Fibroblast of villous mesenchyme (primary cell): ENCODE measurements around the gene ONECUT3. TPM values are rescaled to one million over a fixed set of nuclear protein-coding genes. Genes with fewer than 3 reads are reported as not detected.

Experiments
- DNase-seq: peaks from one replicate; pipeline ENCODE4 v3.0.0-alpha.2; 2010; ENCODE audit warnings: low read depth
- H3K4me3 ChIP-seq: 2 replicates; pipeline ENCODE4 v1.5.1; 2011; ENCODE audit warnings: low read depth, mild to moderate bottlenecking, low read length
- total RNA-seq: library from RNA; depleted of rRNA; stranded (reverse); fragments of >200 nt; gene quantifications from 2 replicates; pipeline ENCODE4 v1.2.3, GENCODE V29; 2012
- TF ChIP-seq, protein P1 (sequence below): IDR thresholded peaks from 2 replicates; pipeline ENCODE4 v1.5.1; 2012; ENCODE audit warnings: low read depth, mild to moderate bottlenecking, low read length; ENCODE audit not compliant: insufficient read depth

Gene ONECUT3
- total RNA-seq, 1 donor = not detected

DNA sequence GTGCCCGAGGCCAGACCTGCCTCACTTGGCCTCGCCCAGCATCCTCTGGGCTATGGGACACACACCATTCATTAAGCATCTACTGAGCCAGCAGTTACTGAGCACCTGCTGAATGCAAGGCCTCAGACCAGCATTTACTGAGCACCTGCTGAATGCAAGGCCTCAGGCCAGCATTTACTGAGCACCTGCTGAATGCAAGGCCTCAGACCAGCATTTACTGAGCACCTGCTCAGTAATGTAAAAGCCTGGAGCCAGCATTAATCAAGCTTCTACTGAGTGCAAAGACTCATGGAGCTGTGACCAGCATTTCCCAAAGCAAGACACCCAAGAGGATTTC, 55.1 kb downstream of the ONECUT3 start:
- TF ChIP-seq, protein P1, sequence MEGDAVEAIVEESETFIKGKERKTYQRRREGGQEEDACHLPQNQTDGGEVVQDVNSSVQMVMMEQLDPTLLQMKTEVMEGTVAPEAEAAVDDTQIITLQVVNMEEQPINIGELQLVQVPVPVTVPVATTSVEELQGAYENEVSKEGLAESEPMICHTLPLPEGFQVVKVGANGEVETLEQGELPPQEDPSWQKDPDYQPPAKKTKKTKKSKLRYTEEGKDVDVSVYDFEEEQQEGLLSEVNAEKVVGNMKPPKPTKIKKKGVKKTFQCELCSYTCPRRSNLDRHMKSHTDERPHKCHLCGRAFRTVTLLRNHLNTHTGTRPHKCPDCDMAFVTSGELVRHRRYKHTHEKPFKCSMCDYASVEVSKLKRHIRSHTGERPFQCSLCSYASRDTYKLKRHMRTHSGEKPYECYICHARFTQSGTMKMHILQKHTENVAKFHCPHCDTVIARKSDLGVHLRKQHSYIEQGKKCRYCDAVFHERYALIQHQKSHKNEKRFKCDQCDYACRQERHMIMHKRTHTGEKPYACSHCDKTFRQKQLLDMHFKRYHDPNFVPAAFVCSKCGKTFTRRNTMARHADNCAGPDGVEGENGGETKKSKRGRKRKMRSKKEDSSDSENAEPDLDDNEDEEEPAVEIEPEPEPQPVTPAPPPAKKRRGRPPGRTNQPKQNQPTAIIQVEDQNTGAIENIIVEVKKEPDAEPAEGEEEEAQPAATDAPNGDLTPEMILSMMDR = no peak
- H3K4me3 ChIP-seq = no peak overlapping the region
- DNase-seq = no peak

DNA sequence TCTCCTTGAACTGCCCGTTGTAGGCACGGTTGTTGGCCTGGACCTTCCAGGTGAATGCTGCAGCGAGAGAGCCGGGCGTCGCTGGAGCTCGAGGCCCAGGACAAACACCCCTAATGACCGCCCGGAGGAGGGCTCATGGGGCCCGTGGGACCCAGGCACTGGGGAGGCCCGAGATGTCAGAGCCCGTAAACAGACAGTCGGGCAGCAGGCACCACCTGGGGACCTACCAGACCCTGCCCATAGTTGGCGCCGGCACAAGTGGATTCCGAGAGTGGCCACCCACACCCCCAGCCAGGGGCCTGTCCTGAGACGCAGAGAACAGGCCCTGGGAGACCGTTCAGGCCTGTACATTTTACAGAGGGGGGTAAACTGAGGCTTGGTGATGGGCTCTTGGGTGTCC, 56.4 kb downstream of the ONECUT3 start:
- H3K4me3 ChIP-seq = no peak overlapping the region
- DNase-seq = no peak
- TF ChIP-seq, protein P1 = no peak

DNA sequence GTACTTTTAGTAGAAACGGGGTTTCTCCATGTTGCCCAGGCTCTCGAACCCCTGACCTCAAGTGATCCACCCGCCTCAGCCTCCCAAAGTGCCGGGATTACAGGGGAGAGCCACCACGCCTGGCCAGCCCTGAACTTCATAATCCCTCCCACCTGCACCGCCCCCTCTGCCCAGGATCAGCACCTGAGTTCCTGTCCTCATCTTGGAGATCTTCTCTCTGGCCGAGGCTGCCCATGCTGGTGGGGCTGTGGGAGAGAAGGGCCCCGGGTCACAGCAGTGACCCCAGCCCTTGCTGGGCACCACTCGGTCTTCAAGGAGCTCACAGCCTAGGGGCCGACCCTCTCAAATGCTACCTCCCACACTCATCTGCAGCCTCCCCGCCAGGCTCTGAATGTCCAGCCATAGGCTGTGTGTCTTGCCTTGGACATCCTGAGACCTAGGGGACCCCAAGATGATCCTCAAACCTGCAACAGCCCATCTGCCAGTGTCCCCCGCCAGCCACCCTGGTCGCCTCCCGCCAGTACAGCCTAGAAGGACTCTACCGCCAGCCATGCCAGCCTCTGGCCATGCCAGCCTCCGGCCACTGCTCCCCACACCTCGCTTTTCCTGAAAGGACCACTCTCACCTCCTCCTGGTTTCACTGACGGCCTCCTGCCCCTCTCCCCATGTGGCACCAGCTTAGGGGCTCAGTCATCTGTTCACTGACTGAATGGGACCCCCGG, 57.3 kb downstream of the ONECUT3 start:
- TF ChIP-seq, protein P1 = no peak
- no peak overlapping the region for H3K4me3 ChIP-seq
- no peak for DNase-seq

DNA sequence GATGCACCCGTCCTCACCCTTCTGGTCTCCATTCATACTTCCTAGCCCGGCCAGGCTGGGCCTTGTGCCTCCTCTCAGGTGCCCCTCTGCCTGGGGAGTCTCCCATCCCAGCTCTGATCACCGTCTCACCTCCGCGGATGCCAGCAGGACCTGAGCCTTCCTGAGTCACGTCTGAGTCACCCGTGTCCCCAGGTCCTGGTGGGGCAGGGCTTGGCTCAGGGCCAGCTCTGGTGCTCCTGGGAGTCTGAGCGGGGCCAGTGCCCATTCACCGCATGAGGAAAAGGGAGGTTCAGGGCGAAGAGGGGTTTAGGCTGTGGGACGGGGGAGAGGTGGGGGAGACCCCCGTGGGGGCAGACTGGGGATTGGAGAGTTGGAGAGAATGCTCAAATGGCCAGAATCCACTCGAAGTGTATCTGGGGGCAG, 58.2 kb downstream of the ONECUT3 start:
- peak; percentile 19 for DNase-seq
- TF ChIP-seq, protein P1 = no peak

DNA sequence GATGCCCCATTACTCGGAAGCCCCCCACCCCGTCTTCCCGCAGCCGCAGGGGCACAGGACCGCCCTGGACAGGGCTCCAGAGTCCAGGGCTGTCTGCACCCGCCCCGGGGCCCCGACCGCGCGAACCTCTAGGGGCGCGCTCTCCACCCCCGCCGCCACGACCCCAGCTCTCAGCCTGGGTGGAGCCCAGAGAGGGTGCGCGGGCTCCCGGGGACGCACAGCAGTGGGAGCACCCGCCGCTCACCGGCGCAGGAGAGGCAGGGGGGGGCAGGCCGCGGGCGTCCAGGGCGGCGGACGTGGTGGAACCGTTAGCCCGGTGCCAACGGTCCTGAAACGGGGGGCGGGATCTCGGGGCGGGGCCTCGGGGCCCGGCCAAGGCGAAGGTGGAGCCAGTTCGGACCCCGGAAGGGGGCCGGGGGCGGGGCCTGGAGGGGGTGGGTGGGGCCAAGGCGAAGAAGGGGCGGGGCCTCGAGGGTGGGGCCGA, 58.7 kb downstream of the ONECUT3 start, which contains the start of gene ATP8B3:
TSS of gene ATP8B3 (minus strand) at position 335 of the 484 bp plus-strand sequence. CDS start 540 bp downstream, outside the sequence.
- TF ChIP-seq, protein P1 = peak; percentile 9
- DNase-seq = no peak
- H3K4me3 ChIP-seq = peak within 1 kb of the TSS; percentile 69

More for the DNA sequence above, 58.2 kb downstream of the ONECUT3 start:
- peak overlapping the region; percentile 69 for H3K4me3 ChIP-seq

DNA sequence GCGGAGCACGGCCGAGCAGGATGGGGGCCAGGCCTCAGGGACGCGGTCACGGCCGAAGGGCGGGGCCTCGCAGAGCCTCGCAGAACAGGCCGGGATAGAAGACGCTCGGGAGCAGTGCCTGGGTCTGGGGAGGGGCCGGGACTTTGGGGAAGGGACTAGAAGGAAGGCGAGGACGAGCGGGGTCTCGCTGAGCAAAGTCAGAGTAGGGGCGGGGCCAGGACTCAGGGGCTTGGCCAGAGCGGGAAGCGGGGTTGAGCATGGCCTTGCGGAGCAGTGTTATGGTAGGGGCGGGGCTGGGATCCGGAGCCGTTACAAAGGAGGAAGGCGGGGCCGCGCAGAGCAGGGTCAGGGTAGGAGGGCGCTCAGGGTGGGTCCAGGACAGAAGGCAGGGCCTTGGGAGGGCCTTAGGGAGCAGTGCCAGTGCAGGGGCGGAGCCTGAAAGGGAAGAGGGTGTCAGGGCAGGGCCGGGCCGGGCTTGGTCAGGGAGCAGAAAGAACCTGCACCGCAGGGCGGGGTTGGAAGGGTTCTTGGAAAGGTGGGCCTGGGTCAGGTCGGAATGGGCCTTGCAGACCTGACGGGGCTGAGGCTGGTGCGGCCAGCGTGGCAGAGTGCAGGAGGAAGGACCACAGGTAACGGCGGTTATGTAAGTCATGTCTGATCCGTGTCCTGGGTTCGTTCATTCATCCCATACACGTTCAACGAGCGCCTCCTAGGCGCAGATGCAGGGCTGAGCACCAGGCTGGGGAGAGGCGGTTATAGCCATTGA, 59.3 kb downstream of the ONECUT3 start:
- TF ChIP-seq, protein P1 = peak; percentile 55
- peak; percentile 96 for DNase-seq
- H3K4me3 ChIP-seq = peak overlapping the region; percentile 69
